GOT3 (cell line): Measurements from ENCODE around the gene CD1D.
A peak's percentile ranks its signal among the peaks of the same experiment; 100 is the strongest.
"Not testable (repeated sequence)": the region's sequence is repeated elsewhere in the genome, so short reads cannot be mapped to it uniquely, and the experiment has no call there.

Experiments used
- DNase-seq: peaks from one replicate; lab custom pipeline; 2025; ENCODE audit warnings: mixed read lengths; lab: John Stamatoyannopoulos, UW

CD1D gene

GRCh38 chr1:158176399-158176798 is 4.3 kb upstream of the CD1D start:
- no peak for DNase-seq

GRCh38 chr1:158176849-158177699 is 3.6 kb upstream of the CD1D start:
- DNase-seq = not testable (repeated sequence)

GRCh38 chr1:158177700-158178450 is 2.8 kb upstream of the CD1D start:
- peak; percentile 17 for DNase-seq

DNA sequence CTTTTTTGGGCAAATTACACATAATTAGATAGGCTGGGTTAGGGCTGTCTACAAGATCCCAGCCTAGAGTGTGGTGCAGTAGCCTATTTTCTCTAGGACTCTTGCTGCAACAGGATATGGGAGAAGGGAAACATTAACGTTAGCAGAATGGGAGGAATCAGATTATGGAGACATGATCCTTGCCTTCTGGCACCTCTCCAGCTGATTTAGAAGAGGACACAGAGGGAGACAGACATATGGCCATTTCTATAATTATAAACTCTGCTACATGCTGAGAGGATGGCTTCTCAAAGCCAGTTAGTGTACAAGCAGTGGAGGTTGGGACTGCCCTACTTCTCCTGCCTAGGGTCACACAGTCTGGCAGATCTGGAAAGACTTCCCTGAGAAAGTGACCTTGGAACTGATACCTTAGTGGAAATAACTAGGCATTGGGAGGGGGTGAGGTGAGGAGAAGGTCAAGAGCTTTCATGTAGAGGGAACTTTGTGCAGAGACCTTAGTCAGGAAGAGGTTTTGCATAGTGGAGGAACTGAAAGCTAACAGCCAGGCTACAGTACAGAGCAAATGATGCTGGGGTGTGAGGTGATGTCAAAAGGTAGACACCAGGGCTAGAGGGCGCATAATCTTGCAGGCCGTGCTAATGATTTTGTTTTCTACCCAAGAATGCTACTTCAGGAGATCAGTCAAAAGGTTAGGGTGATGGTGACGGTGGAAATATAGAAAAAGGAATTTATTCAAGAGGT is 1.2 kb upstream of the CD1D start:
- DNase-seq = no peak

DNA sequence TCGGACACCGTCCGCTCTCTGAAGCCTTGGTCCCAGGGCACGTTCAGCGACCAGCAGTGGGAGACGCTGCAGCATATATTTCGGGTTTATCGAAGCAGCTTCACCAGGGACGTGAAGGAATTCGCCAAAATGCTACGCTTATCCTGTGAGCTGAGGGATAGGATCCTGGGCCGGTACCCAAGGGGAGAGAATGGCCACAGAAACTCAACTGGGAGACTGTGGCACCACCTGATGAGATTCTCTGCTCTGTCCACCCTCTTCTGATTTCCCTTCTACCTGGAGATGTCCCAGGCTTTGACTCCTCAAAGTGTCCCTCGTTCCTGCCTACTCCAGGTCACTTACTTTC is 855 bp downstream of the CD1D start:
- DNase-seq = no peak

DNA sequence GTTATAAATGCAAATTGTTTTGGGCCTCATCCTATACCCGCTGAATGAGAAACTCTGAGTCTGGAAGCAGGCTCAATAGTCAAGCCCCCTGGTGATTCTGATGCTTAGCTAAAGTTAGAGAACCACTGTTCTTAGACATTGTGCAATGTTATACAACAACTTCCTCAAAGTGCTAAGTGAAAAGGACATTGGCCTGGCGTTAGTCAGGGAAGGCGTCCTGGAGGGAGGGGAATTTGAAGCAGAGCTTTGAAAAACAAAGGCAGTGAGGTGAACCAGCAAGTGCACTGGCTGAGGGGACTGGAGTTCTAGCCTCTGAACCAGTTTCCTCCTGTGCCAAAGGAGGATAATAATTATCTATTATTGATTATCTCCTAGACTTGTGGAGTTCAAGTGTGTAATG is 5.1 kb downstream of the CD1D start:
- no peak for DNase-seq

GRCh38 chr1:158186180-158186579 is 5.5 kb downstream of the CD1D start:
- DNase-seq = no peak

- no peak for DNase-seq
Observed at GRCh38 chr1:158188611-158189010, 7.9 kb downstream of the CD1D start.

GRCh38 chr1:158189624-158190023 is 8.9 kb downstream of the CD1D start:
- DNase-seq = no peak

DNA sequence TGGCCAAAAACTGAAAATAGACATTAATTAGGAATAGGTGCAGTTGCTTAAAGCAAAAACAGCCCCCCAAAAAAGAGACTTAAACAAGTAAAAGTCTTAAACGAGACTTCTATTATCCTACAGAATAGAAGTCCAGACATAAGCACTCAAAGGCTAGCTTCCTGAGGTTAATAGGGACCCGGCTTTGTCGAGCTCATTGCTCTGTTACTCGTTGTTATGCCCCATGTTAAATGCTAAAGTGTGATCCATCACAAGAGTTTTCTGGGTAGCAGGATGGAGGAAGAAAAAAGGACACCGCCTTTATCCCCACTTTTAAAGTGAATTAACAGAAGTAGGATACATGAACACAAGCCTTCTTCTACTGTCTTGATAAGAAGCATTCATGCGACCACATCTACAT is 10.6 kb downstream of the CD1D start:
- DNase-seq = no peak

DNA sequence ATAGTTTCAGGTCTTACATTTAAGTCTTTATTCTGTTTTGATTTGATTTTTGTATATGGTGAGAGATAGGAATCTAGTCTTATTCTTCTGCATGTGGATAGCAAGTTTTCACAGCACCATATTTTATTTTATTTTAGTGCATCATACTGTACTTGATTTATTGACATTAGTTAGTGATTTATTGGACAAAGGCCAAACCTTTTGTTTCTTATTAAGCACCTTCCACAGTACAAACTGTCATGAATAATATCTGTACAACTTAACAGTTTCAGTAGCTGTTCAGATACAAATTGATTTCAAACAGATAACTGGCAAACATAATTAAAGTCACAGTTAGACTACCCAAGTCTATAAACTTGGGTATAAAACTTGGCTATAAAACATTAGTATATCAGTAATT is 15.8 kb downstream of the CD1D start:
- DNase-seq = no peak

DNA sequence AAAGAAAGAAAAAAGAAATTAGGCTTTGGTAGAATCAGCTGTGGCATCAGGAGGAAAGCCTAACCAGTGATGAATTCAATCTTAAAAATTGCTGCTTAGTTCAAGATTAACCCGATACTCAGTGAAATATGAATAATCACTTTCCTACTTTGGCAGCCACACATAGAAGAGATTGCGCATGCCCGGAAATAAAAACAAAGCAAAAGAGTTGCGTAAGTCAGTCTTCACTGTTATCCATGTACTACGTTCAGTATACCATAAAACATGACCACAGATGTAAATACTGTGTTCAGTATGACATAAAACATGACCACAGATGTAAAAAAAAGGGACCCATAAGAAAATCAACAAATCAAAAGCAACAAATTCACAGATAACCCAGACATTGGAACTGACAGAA is 19.2 kb downstream of the CD1D start:
- DNase-seq = no peak

DNA sequence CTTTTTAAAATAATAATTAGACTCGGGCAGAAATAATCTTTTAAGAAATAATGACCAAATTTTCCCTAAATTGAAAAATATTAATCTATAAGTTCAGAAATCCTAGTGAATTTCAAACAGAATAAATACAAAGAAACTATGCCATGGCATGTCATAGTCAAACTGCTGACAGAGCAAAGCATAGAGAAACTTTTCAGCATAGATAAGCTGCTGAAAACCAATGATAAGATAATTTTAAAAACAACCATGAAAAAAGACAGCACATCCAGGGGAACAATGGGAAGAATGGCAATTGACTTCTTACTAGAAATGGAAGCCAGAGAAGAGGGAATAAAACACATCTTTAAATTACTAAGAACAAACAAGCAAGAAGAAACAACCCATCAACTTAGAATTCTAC is 19.8 kb downstream of the CD1D start:
- DNase-seq = no peak

DNA sequence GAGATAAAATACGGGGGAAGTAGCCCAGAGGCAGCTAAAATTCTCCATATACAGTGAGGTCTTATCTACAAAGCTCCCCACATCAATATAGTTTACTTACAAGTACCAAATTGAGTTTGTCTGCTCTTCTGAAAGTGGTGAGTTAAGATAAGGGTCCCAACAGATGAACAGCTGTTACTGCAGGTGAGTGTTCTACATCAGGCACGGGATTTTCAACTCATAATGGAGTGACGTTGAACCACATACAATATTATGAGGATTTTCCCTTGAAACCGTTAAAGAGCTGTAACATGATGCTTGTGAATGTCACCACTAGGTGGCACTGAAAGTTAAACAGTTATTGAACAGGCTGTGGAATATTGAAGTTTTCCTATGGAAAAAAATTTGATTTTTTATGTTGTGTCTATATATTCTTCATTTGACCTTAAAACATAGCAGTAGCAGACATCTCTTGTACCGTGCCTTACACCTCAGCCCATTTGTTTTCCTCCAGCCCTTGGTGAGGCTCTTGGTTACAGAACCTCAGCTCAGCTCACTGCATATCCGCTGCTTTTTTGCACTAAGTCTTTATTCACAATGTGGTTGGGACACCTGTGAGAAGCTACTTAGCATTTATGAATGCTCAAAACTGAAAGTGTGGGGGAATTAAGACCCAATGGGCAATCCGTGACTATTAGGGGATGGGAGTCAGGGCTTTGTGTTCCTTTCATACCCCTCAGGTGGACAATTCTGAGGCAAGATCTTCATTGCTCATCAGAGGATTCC is 23.2 kb downstream of the CD1D start:
- no peak for DNase-seq

GRCh38 chr1:158204458-158204827 is 23.7 kb downstream of the CD1D start:
- DNase-seq = no peak

- DNase-seq = no peak
Observed at GRCh38 chr1:158208586-158209116, 28.0 kb downstream of the CD1D start.

DNA sequence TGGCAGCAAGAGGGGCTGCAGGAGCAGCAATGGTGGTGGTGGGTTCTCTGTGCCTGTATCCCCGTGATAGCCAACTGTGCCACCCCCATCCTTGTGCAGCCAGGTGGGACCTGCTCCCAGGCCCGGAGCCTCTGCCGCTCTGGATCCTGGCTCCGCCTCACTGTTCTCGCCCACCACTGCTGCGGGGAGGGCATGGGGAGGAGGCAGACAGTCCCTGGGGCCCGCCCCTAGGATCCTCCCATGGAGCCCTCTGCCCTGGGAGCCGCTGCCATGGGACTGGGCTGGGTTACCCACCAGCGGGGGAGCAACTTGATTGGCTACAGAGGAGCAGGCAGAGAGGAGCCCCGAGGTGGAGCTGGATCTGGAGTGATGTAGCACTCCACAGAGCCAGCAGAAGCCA is 31.6 kb downstream of the CD1D start:
- DNase-seq = no peak

GRCh38 chr1:158223445-158223844 is 42.8 kb downstream of the CD1D start:
- DNase-seq = not testable (repeated sequence)

GRCh38 chr1:158227904-158228623 is 47.4 kb downstream of the CD1D start:
- no peak for DNase-seq
